ENCODE results near the gene NCOR1. TPM values are rescaled to one million over a fixed set of nuclear protein-coding genes. Genes with fewer than 3 reads are reported as not detected.

NCOR1 gene
- 100 to 1,000 TPM in 3 of 4 donors, 10 to 100 TPM in 1; 96.9 to 158 (median 133) TPM for total RNA-seq

- TF ChIP-seq, protein P1, sequence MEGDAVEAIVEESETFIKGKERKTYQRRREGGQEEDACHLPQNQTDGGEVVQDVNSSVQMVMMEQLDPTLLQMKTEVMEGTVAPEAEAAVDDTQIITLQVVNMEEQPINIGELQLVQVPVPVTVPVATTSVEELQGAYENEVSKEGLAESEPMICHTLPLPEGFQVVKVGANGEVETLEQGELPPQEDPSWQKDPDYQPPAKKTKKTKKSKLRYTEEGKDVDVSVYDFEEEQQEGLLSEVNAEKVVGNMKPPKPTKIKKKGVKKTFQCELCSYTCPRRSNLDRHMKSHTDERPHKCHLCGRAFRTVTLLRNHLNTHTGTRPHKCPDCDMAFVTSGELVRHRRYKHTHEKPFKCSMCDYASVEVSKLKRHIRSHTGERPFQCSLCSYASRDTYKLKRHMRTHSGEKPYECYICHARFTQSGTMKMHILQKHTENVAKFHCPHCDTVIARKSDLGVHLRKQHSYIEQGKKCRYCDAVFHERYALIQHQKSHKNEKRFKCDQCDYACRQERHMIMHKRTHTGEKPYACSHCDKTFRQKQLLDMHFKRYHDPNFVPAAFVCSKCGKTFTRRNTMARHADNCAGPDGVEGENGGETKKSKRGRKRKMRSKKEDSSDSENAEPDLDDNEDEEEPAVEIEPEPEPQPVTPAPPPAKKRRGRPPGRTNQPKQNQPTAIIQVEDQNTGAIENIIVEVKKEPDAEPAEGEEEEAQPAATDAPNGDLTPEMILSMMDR (IDR thresholded peaks at IDR 0.05; ENCODE audit: low read depth): no peak
Observed at GRCh38 chr17:16215273-16215964, at the start of gene NCOR1. TSS of gene NCOR1 (minus strand) at chr17:16215534. CDS start at chr17:16194569, 20,965 bp downstream.

GRCh38 chr17:16262201-16262600 is 46.9 kb upstream of the NCOR1 start:
- TF ChIP-seq, protein P1 (IDR thresholded peaks at IDR 0.05; ENCODE audit: low read depth): no peak

- TF ChIP-seq, protein P1 (IDR thresholded peaks at IDR 0.05; ENCODE audit: low read depth): no peak
Observed at GRCh38 chr17:16261049-16261448, 45.7 kb upstream of the NCOR1 start.

GRCh38 chr17:16259926-16260325 is 44.6 kb upstream of the NCOR1 start:
- TF ChIP-seq, protein P1 (IDR thresholded peaks at IDR 0.05; ENCODE audit: low read depth): no peak

- TF ChIP-seq, protein P1 (IDR thresholded peaks at IDR 0.05; ENCODE audit: low read depth): no peak
Observed at GRCh38 chr17:16258901-16259300, 43.6 kb upstream of the NCOR1 start.

GRCh38 chr17:16255481-16255921 is 40.2 kb upstream of the NCOR1 start:
- TF ChIP-seq, protein P1 (IDR thresholded peaks at IDR 0.05; ENCODE audit: low read depth): no peak

GRCh38 chr17:16254773-16255400 is 39.6 kb upstream of the NCOR1 start:
- TF ChIP-seq, protein P1 (IDR thresholded peaks at IDR 0.05; ENCODE audit: low read depth): no peak

All from subcutaneous adipose tissue (tissue), 4 donors.